OCI-LY3 (cell line): ENCODE data around the gene TTLL11.

Source experiments
- EZH2phosphoT487 ChIP-seq: fragments of 200-600 bp; shearing (Covaris generic); IDR thresholded peaks from 2 replicates; pipeline ENCODE4 v1.6.1; 2018; ENCODE audit warnings: antibody characterized with exemption, mixed run types, low read depth
- TF ChIP-seq, protein P1 (sequence below): fragments of 200-600, 300-600 bp; sonication (generic); IDR thresholded peaks from 2 replicates; pipeline ENCODE4 v1.5.1; 2014; ENCODE audit warnings: antibody characterized with exemption, low read length, low read depth

GRCh38 chr9:121820286-121821005, 272.7 kb downstream of the TTLL11 start:
- TF ChIP-seq, protein P1, sequence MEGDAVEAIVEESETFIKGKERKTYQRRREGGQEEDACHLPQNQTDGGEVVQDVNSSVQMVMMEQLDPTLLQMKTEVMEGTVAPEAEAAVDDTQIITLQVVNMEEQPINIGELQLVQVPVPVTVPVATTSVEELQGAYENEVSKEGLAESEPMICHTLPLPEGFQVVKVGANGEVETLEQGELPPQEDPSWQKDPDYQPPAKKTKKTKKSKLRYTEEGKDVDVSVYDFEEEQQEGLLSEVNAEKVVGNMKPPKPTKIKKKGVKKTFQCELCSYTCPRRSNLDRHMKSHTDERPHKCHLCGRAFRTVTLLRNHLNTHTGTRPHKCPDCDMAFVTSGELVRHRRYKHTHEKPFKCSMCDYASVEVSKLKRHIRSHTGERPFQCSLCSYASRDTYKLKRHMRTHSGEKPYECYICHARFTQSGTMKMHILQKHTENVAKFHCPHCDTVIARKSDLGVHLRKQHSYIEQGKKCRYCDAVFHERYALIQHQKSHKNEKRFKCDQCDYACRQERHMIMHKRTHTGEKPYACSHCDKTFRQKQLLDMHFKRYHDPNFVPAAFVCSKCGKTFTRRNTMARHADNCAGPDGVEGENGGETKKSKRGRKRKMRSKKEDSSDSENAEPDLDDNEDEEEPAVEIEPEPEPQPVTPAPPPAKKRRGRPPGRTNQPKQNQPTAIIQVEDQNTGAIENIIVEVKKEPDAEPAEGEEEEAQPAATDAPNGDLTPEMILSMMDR: no peak
- TF ChIP-seq EZH2phosphoT487: no peak
